ENCODE data around the gene CREB3L2. TPM values are rescaled to one million over a fixed set of nuclear protein-coding genes. Genes with fewer than 3 reads are reported as not detected.
A peak's percentile ranks its signal among the peaks of the same experiment; 100 is the strongest.

CREB3L2 gene
- total and polyA plus RNA-seq, 10 of the 15 experiments (the other 5 are each of a cell fraction or from before 2014, with no cell fraction given) = 6.4 to 67.1 (median 26.2) TPM

- Histone ChIP-seq H3K9ac (ENCODE audit: control insufficient read depth, insufficient read depth, low read length) (no peak overlapping the region), H4K20me1 (ENCODE audit: control insufficient read depth, insufficient read depth) (no peaks in the 10 kb centered on the region), H3K79me2 (ENCODE audit: control insufficient read depth, insufficient read depth, low read length) (peaks cover 94% of the 10 kb centered on the region), H3K4me1 (ENCODE audit: control insufficient read depth, insufficient read depth, low read length) (peaks cover 65% of the 10 kb centered on the region), H3K27ac (ENCODE audit: control insufficient read depth, insufficient read depth) (peak overlapping the region; percentile 95), H3K9me3 (replicated peaks; ENCODE audit: control insufficient read depth, insufficient read depth, low read length) (no peaks in the 10 kb centered on the region), H3K4me2 (ENCODE audit: control insufficient read depth, insufficient read depth) (peak overlapping the region; percentile 0), H3K4me3 (peak overlapping the region; percentile 13; the same call in 1 of the 2 replicates), H3K36me3 (ENCODE audit: control insufficient read depth in 2 of 2, insufficient read depth in 2 of 2, low read length in 1 of 2) (peaks cover 0 to 2% of the 10 kb centered on the region in 2 experiments; a peak in 1 of 4 replicates), H2AFZ (ENCODE audit: control insufficient read depth, low read depth, low read length) (no peak overlapping the region), H3K27me3 (replicated peaks in 1 of 2; ENCODE audit: control insufficient read depth in 2 of 2, insufficient read depth in 2 of 2, low read length in 1 of 2) (no peaks in the 10 kb centered on the region)
- ChIA-PET SMC1A (ENCODE audit: uncharacterized antibody, unreplicated experiment) (interaction anchor here (0.8 to 23.6 kb wide), 8 partner anchors 9 to 168 kb away, joined by 3 to 516 read pairs (median 4); partner anchors contain the start of gene CREB3L2), CTCF (interaction anchor here (1.2 to 22.6 kb wide), 6 partner anchors 8 to 81 kb away, joined by 3 to 704 read pairs (median 8); partner anchors contain the start of gene CREB3L2), POLR2A (interaction anchor here (0.6 to 8.0 kb wide), 4 partner anchors 9 to 233 kb away, joined by 3 to 127 read pairs (median 8); partner anchors contain the start of gene CREB3L2), RAD21 (ENCODE audit: unreplicated experiment) (interaction anchor here (2.2 to 14.1 kb wide), 3 partner anchors 9 to 86 kb away, joined by 6 to 148 read pairs (median 9); no protein-coding TSS in a partner anchor)
- intact Hi-C loops (cut with micrococcal nuclease; ENCODE audit: unreplicated experiment) = no loop called here
- FAIRE-seq (no peak), ATAC-seq (no peak), DNase-seq (ENCODE audit: low read depth, low spot score) (no peak)
- 86% methylated on average over 5 of the region's 5 CpGs for WGBS (ENCODE audit: insufficient coverage, insufficient replicate concordance, low lambda C conversion rate, missing lambda C conversion rate)
- in situ Hi-C loops (cut with MboI) = no loop called here
- TF ChIP-seq, protein P1, sequence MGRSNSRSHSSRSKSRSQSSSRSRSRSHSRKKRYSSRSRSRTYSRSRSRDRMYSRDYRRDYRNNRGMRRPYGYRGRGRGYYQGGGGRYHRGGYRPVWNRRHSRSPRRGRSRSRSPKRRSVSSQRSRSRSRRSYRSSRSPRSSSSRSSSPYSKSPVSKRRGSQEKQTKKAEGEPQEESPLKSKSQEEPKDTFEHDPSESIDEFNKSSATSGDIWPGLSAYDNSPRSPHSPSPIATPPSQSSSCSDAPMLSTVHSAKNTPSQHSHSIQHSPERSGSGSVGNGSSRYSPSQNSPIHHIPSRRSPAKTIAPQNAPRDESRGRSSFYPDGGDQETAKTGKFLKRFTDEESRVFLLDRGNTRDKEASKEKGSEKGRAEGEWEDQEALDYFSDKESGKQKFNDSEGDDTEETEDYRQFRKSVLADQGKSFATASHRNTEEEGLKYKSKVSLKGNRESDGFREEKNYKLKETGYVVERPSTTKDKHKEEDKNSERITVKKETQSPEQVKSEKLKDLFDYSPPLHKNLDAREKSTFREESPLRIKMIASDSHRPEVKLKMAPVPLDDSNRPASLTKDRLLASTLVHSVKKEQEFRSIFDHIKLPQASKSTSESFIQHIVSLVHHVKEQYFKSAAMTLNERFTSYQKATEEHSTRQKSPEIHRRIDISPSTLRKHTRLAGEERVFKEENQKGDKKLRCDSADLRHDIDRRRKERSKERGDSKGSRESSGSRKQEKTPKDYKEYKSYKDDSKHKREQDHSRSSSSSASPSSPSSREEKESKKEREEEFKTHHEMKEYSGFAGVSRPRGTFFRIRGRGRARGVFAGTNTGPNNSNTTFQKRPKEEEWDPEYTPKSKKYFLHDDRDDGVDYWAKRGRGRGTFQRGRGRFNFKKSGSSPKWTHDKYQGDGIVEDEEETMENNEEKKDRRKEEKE (IDR thresholded peaks at IDR 0.05) = no peak
- no peak for TF ChIP-seq ZBTB4 (CRISPR knock-in tag; IDR thresholded peaks at IDR 0.05)
- TF ChIP-seq ZNF622 (IDR thresholded peaks at IDR 0.05) = no peak
- TF ChIP-seq HDAC2 (IDR thresholded peaks at IDR 0.05) = no peak
- no peak for TF ChIP-seq FOXK2 (IDR thresholded peaks at IDR 0.05)
- no peak for TF ChIP-seq NFYA (IDR thresholded peaks at IDR 0.05; ENCODE audit: borderline replicate concordance, low read depth, low read length)
- TF ChIP-seq IKZF1 (conservative IDR thresholded peaks at IDR 0.05) = no peak
- no peak for TF ChIP-seq ATF2 (IDR thresholded peaks at IDR 0.05; ENCODE audit: low read length)
- TF ChIP-seq CBFB (IDR thresholded peaks at IDR 0.05; ENCODE audit: low read depth) = no peak
- no TSS peak for BruUV-seq (replicated peaks)
Measured at GRCh38 chr7:137990251-137990941, 11.5 kb downstream of the CREB3L2 start.

All from GM12878 (cell line).